HUES48 (cell line): ENCODE measurements around the gene BLTP3B.

Source experiments
- H3K27ac ChIP-seq: one replicate; pipeline ENCODE4 v1.7.0; 2013; ENCODE audit warnings: low read depth, low read length, inconsistent platforms
- H3K27me3 ChIP-seq: 2 replicates; pipeline ENCODE4 v1.6.1; 2013; ENCODE audit warnings: mild to moderate bottlenecking, low read length; ENCODE audit not compliant: control insufficient read depth, insufficient read depth
- H3K36me3 ChIP-seq: 2 replicates; pipeline ENCODE4 v1.6.1; 2013; ENCODE audit warnings: low read length; ENCODE audit not compliant: control insufficient read depth, insufficient read depth
- H3K4me1 ChIP-seq: 2 replicates; pipeline ENCODE4 v1.6.1; 2013; ENCODE audit warnings: mild to moderate bottlenecking, low read length; ENCODE audit not compliant: control insufficient read depth, insufficient read depth
- H3K4me3 ChIP-seq: 2 replicates; pipeline ENCODE4 v1.5.1; 2013; ENCODE audit warnings: mild to moderate bottlenecking, low read depth, low read length
- H3K9ac ChIP-seq: 2 replicates; pipeline ENCODE4 v1.6.1; 2013; ENCODE audit warnings: mild to moderate bottlenecking, low read depth, low read length, moderate library complexity
- H3K9me3 ChIP-seq: 2 replicates; pipeline ENCODE4 v1.6.1; 2013; ENCODE audit warnings: low read length; ENCODE audit not compliant: control insufficient read depth, insufficient read depth

Gene BLTP3B

GRCh38 chr12:100174495-100174894 lies 31.8 kb upstream of the BLTP3B start:
- Histone ChIP-seq H3K36me3 (peaks cover 23% of the 10 kb centered on the region), H3K9me3 (no peaks in the 10 kb centered on the region), H3K27ac (no peak overlapping the region), H3K27me3 (no peaks in the 10 kb centered on the region), H3K4me1 (no peaks in the 10 kb centered on the region), H3K4me3 (no peak overlapping the region), H3K9ac (no peak overlapping the region)

GRCh38 chr12:100173111-100173510 lies 30.4 kb upstream of the BLTP3B start:
- no peaks in the 10 kb centered on the region for H3K27me3 ChIP-seq
- H3K9ac ChIP-seq, result no peak overlapping the region
- no peaks in the 10 kb centered on the region for H3K4me1 ChIP-seq
- no peak overlapping the region for H3K4me3 ChIP-seq
- H3K36me3 ChIP-seq, result peaks cover 20% of the 10 kb centered on the region
- H3K27ac ChIP-seq, result no peak overlapping the region
- no peaks in the 10 kb centered on the region for H3K9me3 ChIP-seq

GRCh38 chr12:100171248-100171647 lies 28.6 kb upstream of the BLTP3B start:
- H3K27ac ChIP-seq, result no peak overlapping the region
- no peaks in the 10 kb centered on the region for H3K9me3 ChIP-seq
- no peaks in the 10 kb centered on the region for H3K4me1 ChIP-seq
- no peaks in the 10 kb centered on the region for H3K27me3 ChIP-seq
- H3K9ac ChIP-seq, result no peak overlapping the region
- no peak overlapping the region for H3K4me3 ChIP-seq
- H3K36me3 ChIP-seq, result peaks cover 26% of the 10 kb centered on the region

GRCh38 chr12:100170313-100170858 lies 27.7 kb upstream of the BLTP3B start:
- H3K36me3 ChIP-seq, result peaks cover 33% of the 10 kb centered on the region
- H3K27me3 ChIP-seq, result no peaks in the 10 kb centered on the region
- H3K9me3 ChIP-seq, result no peaks in the 10 kb centered on the region
- H3K27ac ChIP-seq, result no peak overlapping the region
- H3K4me1 ChIP-seq, result no peaks in the 10 kb centered on the region
- no peak overlapping the region for H3K9ac ChIP-seq
- no peak overlapping the region for H3K4me3 ChIP-seq

GRCh38 chr12:100169345-100169744 lies 26.7 kb upstream of the BLTP3B start:
- Histone ChIP-seq H3K4me1 (peaks cover 5% of the 10 kb centered on the region), H3K36me3 (peaks cover 30% of the 10 kb centered on the region), H3K9ac (no peak overlapping the region), H3K27ac (no peak overlapping the region), H3K9me3 (no peaks in the 10 kb centered on the region), H3K27me3 (no peaks in the 10 kb centered on the region), H3K4me3 (no peak overlapping the region)

- H3K36me3 ChIP-seq, result peaks cover 26% of the 10 kb centered on the region
- no peaks in the 10 kb centered on the region for H3K9me3 ChIP-seq
- peaks cover 10% of the 10 kb centered on the region for H3K4me1 ChIP-seq
- no peak overlapping the region for H3K9ac ChIP-seq
- no peak overlapping the region for H3K27ac ChIP-seq
- H3K4me3 ChIP-seq, result no peak overlapping the region
- no peaks in the 10 kb centered on the region for H3K27me3 ChIP-seq
These were observed 25.9 kb upstream of the BLTP3B start for GRCh38 chr12:100168562-100168961.

GRCh38 chr12:100166232-100166631 lies 23.6 kb upstream of the BLTP3B start:
- Histone ChIP-seq H3K9ac (no peak overlapping the region), H3K4me3 (no peak overlapping the region), H3K27ac (no peak overlapping the region), H3K36me3 (peaks cover 18% of the 10 kb centered on the region), H3K4me1 (peaks cover 23% of the 10 kb centered on the region), H3K9me3 (no peaks in the 10 kb centered on the region), H3K27me3 (no peaks in the 10 kb centered on the region)

- H3K36me3 ChIP-seq, result peaks cover 18% of the 10 kb centered on the region
- no peak overlapping the region for H3K4me3 ChIP-seq
- H3K4me1 ChIP-seq, result peaks cover 23% of the 10 kb centered on the region
- no peak overlapping the region for H3K27ac ChIP-seq
- H3K9ac ChIP-seq, result no peak overlapping the region
- no peaks in the 10 kb centered on the region for H3K27me3 ChIP-seq
- no peaks in the 10 kb centered on the region for H3K9me3 ChIP-seq
These were observed 22.7 kb upstream of the BLTP3B start for GRCh38 chr12:100165356-100165755.

GRCh38 chr12:100164153-100164704 lies 21.6 kb upstream of the BLTP3B start:
- 0 out of 2 replicates have a peak, but pooled peaks cover under 1% of the 10 kb centered on the region for H3K9me3 ChIP-seq
- H3K36me3 ChIP-seq, result peaks cover 18% of the 10 kb centered on the region
- H3K4me3 ChIP-seq, result peak overlapping the region; percentile 51; the same call in 1 of the 2 replicates
- H3K9ac ChIP-seq, result peak overlapping the region; percentile 45; the same call in 1 of the 2 replicates
- H3K27me3 ChIP-seq, result no peaks in the 10 kb centered on the region
- H3K27ac ChIP-seq, result peak overlapping the region; percentile 87
- peaks cover 23% of the 10 kb centered on the region for H3K4me1 ChIP-seq

GRCh38 chr12:100163416-100164152 lies 20.9 kb upstream of the BLTP3B start:
- Histone ChIP-seq H3K27me3 (no peaks in the 10 kb centered on the region), H3K36me3 (peaks cover 18% of the 10 kb centered on the region), H3K4me1 (peaks cover 23% of the 10 kb centered on the region), H3K9me3 (peaks cover 7% of the 10 kb centered on the region; the same call in 1 of the 2 replicates), H3K4me3 (peak overlapping the region; percentile 51), H3K9ac (peak overlapping the region; percentile 45; the same call in 1 of the 2 replicates), H3K27ac (peak overlapping the region; percentile 87)
